NCI-H128 (cell line): ENCODE data around the gene CYP4F12.

Experiments used
- DNase-seq: peaks from one replicate; lab custom pipeline; 2025; ENCODE audit not compliant: unreplicated experiment; lab: John Stamatoyannopoulos, UW

CYP4F12 gene

GRCh38 chr19:15702534-15702930 is 29.6 kb downstream of the CYP4F12 start:
- no peak for DNase-seq

- DNase-seq, result no peak
These were observed 41.8 kb downstream of the CYP4F12 start for GRCh38 chr19:15714638-15715037.

- DNase-seq, result no peak
These were observed 42.8 kb downstream of the CYP4F12 start for GRCh38 chr19:15715642-15716041.

DNA sequence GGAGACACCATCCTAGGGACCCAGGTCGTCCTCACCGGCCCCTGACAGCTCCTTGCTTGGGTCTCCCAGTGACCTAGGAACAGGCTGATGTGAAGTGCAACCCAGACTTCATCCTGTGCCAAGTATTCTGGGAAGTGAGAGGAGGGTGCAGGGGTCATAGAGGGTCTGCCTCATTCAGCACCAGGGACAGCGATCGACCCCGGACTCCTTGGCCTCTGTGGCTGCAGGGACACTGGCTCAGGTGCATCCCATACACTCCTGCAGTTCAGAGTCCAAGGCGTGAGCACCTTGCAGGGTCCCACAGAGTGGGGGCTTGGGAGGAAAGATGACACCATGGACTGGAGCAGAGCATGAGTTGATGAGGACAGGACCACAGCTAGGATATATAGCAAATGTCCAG is 44.9 kb downstream of the CYP4F12 start:
- no peak for DNase-seq

DNA sequence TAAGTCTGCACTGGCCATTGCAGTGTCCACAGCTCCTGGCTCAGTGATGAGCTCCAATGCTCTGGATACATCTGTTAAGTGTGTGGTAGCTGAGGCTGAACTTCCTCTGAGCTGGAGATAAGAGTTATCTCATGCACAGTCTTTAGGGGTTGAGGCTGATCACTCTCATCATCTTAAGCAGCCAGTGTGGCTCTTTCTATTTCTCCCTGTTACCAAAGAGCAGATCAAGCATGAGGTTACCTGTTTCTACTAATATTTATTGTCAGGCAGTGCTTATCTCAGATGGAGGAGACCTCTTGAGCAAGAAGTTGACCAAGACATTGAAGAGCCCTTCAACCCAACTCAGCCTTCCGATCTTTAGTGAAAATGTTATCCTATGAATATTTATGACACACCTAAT is 48.4 kb downstream of the CYP4F12 start:
- no peak for DNase-seq

GRCh38 chr19:15722956-15723355 is 50.1 kb downstream of the CYP4F12 start:
- DNase-seq, result no peak

DNA sequence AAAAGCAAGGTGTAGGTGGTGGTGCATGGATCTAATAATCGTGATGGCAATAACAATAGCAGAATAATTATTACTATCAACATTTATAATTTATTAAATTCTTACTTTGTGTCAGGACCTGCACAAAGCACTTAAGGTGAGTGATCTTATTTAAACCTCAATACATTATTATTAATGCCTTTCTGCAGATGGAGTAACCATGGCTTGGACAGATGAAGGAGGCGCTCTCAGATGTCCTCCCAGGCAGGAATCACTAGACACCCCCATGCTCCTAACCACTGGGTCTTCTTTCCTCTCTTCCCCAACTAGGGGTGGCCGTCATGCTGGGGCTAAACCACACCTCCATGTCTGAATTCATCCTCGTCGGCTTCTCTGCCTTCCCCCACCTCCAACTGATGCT is 54.8 kb downstream of the CYP4F12 start, which contains the start of gene OR10H2:
Gene OR10H2 (plus strand): TSS at position 301 of the 400 bp plus-strand sequence. CDS start 20 bp downstream, at position 321.
- no peak for DNase-seq

GRCh38 chr19:15730538-15730937 is 57.7 kb downstream of the CYP4F12 start:
- DNase-seq, result no peak

DNA sequence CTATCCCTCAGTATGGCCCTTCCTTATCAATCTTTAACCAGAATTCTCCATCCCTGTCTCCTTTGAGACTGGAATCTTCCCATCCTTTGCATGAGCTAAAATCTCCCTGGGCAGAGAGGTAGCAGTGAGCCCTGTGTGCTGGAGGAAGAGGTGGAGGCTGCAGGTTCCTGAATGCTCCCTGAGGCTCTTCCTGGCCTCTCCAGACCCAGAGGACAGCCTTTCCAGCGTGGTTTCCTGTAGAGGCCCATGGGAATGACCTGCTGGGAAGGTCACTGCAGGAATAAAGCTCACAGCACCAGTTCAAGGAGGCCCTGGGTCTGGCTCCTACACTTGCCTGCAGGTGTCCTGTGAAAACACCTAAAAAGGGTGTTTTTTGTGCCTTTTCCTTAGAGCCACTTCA is 59.5 kb downstream of the CYP4F12 start:
- no peak for DNase-seq

DNA sequence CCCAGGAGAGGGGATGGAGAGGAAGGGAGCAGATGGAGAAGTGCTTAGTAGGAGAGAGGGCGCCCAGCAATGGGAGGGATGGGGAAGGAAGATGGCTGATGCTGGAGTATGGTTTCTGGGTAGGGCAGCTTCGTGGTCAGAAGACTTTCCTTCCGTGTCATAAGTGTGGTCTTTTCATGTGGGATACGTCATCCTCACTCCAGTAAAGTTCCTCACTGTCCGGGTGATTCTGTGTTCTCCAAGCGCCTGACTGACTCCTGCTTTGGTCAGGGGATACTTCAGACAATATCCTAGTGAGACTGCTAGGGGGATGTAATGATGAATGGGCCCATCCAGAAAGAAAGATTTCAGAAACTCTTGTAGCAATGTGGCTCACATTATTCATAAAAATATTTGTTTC is 61.0 kb downstream of the CYP4F12 start:
- DNase-seq, result no peak

GRCh38 chr19:15737722-15738121 is 64.8 kb downstream of the CYP4F12 start, which contains the start of gene OR10H3:
Gene OR10H3 (plus strand): TSS chr19:15737985. CDS start chr19:15741393, 3,408 bp downstream.
- no peak for DNase-seq

DNA sequence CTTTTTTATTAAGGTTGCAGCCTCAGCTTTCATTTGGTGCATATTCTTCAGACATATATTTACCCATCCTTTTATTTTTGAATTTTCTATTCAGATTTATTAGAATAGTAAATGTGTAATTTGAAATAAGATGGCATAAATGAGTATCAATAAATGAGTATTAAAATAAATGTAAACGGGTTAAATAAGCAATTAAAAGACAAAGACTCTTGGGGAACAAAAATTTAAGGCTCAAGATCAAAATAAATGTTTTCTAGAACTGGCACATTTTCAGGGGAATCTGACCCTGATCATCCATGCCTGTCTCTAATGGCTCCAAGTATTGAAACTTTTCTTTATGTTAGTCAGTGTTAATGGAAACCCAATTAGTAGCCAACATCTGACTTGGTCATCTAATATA is 67.9 kb downstream of the CYP4F12 start:
- no peak for DNase-seq
